Nucleus accumbens (tissue), 56 donors: ENCODE data around the gene NVL.
A peak's percentile ranks its signal among the peaks of the same experiment; 100 is the strongest.
"Not testable (repeated sequence)": the region's sequence is repeated elsewhere in the genome, so short reads cannot be mapped to it uniquely, and the experiment has no call there.

Experiments used
- DNase-seq, 56 donors: peaks; one replicate each; lab custom pipeline; 2025; lab: John Stamatoyannopoulos, UW

The NVL gene

DNA sequence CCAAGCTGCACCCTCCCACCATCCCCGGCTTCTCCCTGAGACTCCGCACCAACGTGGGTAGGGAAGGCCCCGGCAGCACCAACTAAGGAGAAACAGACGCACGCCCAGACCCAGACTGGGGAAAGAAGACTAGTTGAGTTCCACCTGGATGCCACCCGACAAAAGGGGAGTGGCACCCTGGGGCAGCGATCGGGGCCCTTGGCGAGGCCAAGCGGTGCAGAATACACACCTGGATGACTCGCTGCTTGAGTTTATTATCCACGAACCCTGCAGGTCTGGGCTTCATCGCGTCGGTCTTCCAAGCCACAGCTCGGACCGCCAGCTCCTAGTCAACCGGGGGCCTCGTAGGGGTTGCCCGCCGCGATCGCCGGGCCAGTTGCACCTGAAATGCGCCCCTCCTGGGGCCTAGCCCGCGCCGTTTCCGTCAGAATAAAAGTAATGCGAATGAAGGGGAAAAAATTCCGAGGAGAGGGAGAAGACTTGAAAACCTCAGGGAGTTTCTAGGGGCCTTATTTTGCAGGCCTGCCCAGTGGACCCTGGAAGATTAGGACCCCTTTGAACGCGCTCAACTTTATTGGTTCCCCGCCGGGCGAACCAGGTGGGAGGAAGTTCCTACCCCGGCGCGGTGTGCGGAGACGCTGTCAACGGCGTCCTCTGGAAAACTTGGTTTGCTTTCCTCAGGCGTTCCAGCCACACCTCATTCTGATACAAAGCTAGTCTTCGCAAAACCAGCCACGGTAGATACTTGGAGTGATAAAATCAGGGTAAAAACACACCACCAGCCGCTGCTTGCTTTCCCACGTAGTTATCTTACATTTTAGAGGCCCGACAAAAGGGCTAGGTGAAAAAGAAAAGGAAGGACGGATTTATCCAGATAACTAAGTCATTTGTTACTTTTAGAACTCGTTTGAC, at the start of gene NVL:
TSS of gene NVL (minus strand) at position 331 of the 912 bp plus-strand sequence. CDS start at position 286, 45 bp downstream.
- DNase-seq = peak; percentile 22 to 91 (median 82)

DNA sequence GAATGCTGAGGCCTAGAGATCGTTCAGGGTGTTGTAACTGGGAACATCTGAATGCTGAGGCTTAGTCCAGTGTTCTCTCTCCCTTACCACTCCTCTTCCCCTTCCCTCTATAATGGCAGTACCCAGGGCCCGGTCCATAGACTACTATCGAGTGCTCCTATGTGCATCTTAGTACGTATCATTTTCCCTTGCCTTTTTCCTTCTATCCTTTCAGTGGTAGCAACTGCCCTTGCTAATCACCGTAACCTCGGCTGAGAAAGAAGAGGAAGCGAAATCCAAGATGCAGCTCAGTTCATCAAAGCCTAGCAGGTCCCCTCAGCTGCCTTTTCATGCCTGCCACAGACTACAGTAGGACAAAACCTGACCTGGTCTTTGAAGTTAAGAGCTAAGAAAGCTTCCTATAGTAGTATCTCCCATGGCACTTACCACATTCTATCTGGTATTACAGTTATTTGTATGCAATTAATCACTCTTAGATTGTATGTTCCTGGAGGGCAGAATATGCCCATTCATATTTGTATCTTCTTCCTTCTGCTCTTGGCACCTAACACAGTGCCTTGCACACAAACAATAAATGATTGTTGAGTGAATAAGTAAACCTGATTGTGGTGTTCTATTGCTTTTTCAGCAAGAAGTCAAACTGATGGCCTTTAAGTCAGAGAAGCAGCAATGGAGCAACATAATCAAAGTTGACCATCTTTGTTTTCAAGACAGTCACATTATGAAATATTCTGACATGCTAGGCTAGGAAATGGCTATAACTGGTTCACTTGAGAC, 49.1 kb upstream of the NVL start:
- no peak for DNase-seq

DNA sequence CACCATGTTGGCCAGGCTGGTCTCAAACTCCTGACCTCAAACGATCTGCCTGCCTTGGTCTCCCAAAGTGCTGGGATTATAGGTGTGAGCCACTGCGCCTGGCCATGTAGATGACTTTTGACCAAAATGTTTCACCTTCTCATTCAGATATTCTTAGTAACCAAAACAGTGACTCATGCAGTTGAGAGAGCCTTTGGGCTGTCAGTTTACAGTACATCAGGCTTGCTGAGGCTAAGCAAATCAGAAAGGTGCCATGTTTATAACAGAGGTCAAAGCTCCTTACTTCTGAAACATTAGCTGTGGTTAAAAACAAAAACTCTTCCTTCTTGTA, 47.7 kb upstream of the NVL start:
- no peak for DNase-seq

DNA sequence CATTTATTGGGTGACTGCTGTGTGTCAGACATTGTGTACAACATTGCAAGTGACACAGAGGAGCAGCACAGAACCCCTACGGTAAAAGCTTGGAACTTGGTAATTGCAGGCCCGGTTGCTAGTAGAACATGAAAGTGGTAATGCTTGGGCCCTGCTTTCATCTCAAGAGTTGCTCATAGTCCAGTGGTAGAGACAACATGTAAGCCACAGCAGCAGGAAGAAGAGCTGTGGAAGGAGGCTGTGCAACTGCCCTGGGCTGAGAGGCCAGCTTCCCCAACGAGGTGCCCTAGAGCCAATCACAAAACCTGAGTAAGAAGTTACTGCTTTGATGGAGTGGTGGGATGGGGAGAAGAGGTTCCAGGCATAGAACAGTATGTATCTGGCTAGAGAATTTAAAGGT, 45.1 kb upstream of the NVL start:
- no peak for DNase-seq

DNA sequence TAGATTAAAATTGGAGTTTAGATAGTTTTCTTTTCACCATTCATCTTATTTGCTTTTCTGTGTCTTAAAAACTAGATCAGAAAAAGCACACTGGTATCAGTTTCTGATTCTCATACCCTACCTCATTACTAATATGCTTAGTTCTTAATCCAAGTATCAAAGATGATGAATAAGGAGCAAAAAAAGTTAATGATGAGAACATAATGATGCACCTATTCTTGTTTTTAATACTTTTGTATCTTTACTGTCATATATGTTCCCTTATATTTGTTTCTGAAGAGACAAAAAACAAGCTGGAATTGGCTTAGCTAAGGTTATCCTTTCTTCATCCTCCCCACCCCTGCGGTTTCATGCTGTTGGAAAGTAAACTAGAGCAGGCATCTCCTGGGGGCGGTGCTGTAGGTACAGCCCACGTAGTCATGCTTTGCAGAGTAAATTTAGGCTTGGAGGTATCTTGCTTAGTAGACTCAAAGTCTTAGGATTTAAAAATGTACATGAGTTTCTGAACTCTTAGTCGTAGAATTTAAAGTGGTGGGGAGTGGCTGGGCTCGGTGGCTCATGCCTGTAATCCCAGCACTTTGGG, 43.1 kb upstream of the NVL start:
- peak in 10 of 56 donors; percentile 2 to 34 (median 10) for DNase-seq

DNA sequence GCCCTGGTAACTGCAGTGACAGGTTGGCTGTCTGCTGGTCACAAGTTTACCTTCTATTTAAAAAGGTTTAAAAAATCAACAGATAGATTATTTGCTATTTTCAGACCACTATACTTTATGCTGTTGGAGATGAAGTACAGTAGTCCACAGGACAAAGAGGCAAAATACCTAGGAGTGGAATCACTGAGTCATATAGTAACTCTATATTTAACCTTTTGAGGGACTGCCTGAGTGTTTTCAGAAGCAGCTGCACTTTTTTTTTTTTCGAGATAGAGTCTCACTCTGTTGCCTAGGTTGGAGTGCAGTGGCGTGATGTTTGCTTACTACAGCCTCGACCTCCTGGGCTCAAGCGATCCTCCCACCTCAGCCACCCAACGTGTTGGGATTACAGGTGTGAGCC, 38.4 kb upstream of the NVL start:
- no peak for DNase-seq

DNA sequence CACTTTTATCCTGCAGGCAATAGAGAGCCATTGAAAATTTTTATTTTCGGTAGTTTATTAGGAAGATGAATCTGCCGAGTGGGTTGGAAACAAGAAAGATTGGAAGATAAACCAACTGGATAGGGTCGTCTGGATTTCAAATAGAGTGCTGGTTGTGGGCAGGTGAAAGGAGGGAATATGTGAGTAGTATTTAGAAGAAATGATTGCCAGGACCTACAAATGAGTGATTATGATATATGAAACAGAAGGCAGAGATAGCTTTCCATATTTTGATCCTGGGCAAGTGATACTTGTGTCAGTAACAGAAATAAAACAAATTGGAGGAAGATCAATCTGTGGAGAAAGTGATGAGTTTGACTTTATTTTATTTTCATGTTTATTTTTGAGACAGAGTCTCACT, 29.2 kb upstream of the NVL start:
- DNase-seq = no peak

DNA sequence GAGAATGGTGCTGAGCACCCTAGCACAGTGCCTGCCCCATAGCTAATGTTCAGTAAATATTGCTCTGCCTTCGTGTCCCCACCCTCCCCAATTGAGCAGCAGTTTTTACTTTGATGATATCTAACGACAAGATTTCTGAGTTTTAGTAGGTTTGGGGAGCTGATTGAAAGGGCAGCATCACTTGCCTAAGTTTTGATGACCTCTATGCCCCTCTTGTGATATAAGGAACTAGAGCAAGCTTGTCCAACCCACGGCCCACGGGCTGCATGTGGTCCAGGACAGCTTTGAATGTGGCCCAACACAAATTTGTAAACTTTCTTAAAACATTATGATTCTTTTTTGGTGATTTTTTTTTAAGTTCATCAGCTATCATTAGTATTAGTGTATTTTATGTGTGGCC, 28.3 kb upstream of the NVL start:
- DNase-seq = no peak

DNA sequence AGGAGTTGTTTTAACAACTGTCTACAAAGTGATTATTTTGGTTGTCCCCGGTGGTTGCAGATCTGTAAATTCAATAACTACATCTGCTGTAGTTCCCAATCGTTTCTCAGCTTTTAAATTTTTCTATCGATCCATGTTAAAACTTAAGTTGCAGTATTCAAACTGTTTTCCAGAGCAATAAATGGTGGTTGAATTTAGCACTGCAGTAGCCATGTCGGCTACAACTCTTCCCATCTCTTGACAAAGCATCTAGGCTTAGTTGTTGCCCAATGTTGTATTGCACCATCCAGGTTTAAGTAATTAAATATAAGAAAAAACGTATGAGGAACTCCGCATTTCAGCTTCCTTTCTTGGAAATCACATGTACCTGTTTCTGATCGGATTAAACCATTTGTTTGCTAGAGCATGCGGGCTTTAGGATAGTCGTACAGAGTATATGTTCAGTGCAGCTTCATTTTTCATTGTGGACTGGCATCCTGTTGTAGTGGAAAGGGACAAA, 27.7 kb upstream of the NVL start:
- DNase-seq = no peak

DNA sequence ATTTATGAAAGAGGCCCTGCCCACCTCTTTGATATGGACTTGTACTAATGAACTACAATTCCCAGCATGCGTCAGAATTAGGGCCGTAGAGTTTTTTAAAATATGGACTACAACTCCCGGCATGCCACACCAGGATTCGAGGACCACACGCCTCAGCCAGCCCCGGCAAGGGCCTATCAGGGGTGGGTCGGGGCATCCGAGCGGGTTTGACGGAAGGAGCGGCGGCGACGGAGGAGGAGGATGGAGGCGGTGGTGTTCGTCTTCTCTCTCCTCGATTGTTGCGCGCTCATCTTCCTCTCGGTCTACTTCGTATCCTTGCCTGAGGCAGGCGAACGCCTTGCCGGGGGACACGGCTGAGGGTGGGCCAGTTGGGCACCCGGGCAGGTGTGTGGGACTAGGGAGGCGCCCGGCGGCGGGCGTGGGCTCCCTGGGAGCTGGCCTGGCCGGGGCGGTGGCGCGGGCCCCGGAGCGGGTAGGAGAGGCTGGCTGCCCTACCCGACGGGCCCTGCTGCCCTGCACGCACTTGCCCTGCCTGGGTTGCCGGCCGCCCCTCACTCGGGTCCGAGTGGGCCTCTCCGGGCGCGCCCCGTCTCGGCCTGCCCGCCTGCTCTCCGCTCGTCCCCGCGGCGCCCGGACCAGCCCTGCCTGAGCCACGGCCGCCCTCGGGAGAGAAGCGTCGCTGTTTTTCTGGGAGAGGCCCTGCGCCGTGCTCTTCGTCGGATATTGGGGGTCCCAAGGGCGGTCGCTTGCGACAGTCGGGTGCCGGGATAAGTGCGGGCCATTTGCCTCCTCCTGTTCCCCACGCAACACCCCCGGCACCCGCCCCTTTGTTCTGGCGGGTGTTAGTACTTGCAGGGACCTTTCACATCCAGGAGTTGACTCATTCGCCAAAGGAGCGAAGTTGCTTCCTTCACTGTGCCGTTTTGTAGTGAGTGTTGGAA, 27.0 kb upstream of the NVL start, which contains the start of gene CNIH4:
TSS of gene CNIH4 (plus strand) at position 195 of the 941 bp plus-strand sequence. CDS start at position 241, 46 bp downstream.
- peak; percentile 33 to 96 (median 86) for DNase-seq

DNA sequence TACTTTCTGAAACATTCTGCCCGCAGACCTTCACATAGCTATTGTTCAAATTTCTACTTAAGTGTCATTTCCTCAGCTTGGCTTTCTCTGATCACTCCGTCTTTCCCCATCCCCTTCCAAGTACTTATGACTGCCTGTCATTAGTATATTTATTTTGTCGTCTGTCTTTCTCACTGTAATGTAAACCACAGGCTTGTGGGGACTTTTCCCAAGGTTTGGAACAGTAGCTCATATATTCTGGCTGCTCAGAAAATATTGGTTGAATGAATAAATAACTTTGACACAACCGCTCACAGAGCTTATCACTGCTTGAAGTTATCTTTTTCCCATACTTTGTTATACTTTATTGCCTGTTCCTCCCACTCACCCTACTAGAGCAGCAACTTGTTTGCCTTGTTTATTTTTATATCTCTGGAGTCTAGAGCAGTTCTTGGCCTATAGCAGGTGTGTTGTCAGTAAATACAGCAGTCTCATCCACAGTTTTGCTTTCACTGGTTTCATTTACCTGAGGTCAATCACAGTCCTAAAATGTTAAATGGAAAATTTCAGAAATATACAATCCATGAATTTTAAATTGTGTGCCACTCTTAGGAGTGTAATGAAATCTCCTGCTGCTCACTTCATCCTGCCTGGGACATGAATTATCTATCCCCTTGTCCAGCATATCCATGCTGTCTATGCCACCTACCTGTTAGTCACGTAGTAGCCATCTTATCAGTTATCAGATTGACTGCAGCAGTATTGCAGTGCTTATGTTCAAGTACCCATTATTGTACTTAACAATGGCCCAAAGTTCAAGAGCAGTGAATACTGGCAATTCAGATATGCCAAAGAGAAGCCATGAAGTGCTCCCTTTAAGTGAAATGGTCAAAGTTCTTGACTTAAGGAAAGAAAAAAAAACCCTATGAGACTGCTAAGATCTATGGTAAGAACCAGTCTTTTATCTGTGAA, 24.3 kb upstream of the NVL start:
- no peak for DNase-seq

DNA sequence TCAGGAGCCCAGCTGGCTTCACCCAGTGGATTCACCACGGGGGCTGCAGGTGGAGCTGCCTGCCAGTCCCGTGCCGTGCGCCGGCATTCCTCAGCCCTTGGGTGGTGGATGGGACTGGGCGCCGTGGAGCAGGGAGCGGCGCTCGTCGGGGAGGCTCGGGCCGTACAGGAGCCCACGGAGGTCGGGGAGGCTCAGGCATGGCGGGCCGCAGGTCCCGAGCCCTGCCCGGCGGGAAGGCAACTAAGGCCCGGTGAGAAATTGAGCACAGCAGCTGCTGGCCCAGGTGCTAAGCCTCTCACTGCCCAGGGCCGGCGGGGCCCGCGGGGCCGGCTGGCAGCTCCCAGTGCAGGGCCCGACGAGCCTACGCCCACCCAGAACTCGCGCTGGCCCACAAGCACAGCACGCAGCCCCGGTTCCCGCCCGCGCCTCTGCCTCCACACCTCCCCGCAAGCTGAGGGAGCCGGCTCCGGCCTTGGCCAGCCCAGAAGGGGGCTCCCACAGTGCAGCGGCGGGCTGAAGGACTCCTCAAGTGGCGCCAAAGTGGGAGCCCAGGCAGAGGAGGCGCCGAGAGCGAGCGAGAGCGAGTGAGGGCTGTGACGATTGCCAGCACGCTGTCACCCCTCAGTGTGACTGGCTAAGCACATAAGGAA, 22.6 kb upstream of the NVL start:
- DNase-seq = not testable (repeated sequence)

DNA sequence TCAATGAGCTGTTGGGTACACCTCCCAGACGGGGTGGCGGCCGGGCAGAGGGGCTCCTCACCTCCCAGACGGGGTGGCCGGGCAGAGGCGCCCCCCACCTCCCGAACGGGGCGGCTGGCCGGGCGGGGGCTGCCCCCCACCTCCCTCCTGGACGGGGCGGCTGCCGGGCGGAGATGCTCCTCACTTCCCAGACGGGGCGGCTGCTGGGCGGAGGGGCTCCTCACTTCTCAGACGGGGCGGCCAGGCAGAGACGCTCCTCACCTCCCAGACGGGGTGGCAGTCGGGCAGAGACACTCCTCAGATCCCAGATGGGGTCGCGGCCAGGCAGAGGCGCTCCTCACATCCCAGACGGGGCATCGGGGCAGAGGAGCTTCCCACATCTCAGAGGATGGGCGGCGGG, 19.7 kb upstream of the NVL start:
- DNase-seq = not testable (repeated sequence)

DNA sequence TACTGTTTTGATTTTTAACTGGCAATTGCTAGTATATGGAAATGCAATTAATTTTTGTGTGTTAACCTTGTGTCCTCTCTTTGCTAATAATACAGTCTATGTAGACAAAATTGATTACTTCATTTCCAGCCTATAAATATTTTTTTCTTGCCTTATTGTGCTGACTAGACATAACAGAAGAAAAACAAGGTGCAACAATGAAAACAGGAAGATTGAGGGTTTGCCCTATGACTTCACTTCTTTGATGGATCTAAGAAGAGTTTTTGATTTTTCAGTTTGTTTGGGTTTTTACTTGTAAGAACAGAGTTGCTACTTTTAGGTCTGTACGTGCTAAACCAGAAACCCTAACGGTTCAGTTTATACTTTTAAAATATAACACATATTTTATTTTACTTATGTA, 18.2 kb upstream of the NVL start:
- no peak for DNase-seq

DNA sequence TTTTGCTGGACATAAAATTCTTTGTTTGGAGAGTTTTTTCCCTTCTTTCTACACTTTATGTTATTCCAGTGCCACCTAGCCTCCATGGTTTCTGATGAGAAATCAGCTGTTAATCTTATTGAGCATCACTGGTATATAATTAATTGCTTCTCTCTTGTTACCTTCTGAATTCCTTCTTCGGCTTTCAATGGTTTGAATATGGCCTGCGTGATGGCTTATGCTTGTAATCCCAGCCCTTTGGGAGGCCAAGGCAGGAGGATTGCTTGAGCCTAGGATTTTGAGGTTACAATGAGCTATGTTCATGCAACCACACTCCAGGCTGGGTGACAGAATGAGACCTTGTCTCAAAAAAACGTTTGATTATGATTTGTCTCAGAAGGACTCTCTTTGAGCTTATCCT, 13.7 kb upstream of the NVL start:
- no peak for DNase-seq

DNA sequence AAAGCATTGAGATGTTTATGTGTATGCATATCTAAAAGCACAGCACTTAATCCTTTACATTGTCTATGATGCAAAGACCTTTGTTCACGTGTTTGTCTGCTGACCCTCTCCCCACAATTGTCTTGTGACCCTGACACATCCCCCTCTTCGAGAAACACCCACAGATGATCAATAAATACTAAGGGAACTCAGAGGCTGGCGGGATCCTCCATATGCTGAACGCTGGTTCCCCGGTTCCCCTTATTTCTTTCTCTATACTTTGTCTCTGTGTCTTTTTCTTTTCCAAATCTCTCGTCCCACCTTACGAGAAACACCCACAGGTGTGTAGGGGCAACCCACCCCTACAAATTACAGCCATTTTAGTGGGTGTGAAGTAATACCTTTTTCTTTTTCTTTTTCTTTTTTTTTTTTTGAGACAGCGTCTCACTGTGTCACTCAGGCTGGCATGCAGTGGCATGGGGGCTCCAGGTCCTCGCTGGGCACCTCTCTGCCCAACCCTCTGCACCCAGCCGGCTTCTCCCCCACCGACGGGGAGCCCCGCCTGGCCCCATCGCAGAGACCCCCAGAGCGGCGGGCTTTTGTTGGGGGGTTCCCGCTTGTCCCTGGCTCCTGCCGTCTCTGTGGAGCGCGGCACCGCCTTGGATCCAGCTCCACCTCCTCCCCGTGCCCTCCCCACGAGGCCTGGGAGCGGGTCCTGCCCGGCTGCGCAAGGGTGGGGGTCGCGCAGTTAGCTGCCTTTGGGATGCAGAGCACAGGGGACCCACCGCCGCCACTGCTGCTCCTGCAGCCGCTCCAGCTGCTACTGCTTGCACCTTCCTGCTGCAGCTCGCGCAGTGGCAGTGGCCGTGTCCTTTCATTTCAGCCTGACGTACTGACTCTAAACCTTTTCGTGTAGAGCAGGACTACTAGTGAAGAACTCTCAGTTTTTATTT, 10.7 kb upstream of the NVL start:
- DNase-seq = not testable (repeated sequence)

DNA sequence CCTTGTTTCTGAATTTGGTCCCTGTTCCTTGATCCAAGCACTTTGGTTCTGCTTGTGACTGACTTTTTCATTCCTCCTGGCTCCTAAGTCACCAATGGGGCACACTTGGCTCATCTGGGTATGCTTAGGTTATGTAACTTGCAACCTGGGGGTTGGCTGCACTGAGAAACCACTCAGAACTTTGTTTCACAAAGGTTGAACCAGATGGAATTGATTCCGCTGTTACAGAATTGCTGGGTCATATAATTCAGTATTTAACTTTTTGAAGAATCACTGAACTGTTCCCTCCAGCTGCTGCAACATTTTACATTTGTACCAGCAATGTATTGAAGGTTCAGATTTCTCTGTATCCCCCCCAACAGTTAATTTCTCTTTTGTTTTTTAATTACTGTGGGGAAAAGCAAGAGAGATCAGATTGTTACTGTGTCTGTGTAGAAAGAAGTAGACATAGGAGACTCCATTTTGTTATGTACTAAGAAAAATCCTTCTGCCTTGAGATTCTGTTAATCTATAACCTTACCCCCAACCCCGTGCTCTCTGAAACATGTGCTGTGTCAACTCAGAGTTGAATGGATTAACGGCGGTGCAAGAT, 9.6 kb upstream of the NVL start:
- no peak for DNase-seq
